Cardiac muscle cell (in vitro differentiated cells and primary cell): ENCODE data around the gene ADH4. TPM values are rescaled to one million over a fixed set of nuclear protein-coding genes. Genes with fewer than 3 reads are reported as not detected.
"Not testable (repeated sequence)": the region's sequence is repeated elsewhere in the genome, so short reads cannot be mapped to it uniquely, and the experiment has no call there.

Experiments used
- DNase-seq, 2 donors: peaks; one replicate each; pipeline versions ENCODE4 v3.0.0 to v3.0.0-alpha.2; 2010 to 2017; ENCODE audit warnings: low read depth in 1 of 2, low spot score in 1 of 2
- H3K27ac ChIP-seq: fragments of 200-600 bp; sonication (generic); 2 replicates; pipeline ENCODE4 v1.5.1; 2016
- H3K27me3 ChIP-seq: fragments of 200-600 bp; sonication (generic); 2 replicates; pipeline ENCODE4 v1.6.0; 2016; ENCODE audit warnings: control low read depth
- H3K36me3 ChIP-seq: fragments of 200-600 bp; sonication (generic); 2 replicates; pipeline ENCODE4 v1.5.1; 2016; ENCODE audit warnings: control low read depth
- H3K4me1 ChIP-seq: fragments of 200-600 bp; sonication (generic); 2 replicates; pipeline ENCODE4 v1.8.1; 2017; ENCODE audit warnings: low read depth, mild to moderate bottlenecking, mixed run types
- H3K4me3 ChIP-seq: fragments of 200-600 bp; sonication (generic); 2 replicates; pipeline ENCODE4 v1.5.1; 2016; ENCODE audit warnings: mild to moderate bottlenecking
- H3K9me3 ChIP-seq: fragments of 200-600 bp; sonication (generic); 2 replicates; pipeline ENCODE4 v1.5.1; 2017; ENCODE audit warnings: low read depth, mild to moderate bottlenecking, control low read depth
- CTCF ChIP-seq: IDR thresholded peaks from 2 replicates; pipeline ENCODE4 v1.5.1; 2012; ENCODE audit warnings: low read depth, mild to moderate bottlenecking, low read length
- polyA plus RNA-seq: library from polyadenylated mRNA; unstranded; fragments of >200 nt; fragmentation: Nextera tagmentation; extraction: Ambion mirVana; gene quantifications from 2 replicates; pipeline ENCODE4 v1.2.1, GENCODE V29; 2016
- total RNA-seq: library from RNA; depleted of rRNA; stranded (reverse); fragments of >200 nt; gene quantifications from 2 replicates; pipeline ENCODE4 v1.2.3, GENCODE V29; 2016

ADH4 gene
- total and polyA plus RNA-seq, 2 experiments from 2014 or later: 0.42 TPM; not detected in 1

GRCh38 chr4:99090481-99091215, 53.4 kb downstream of the ADH4 start:
- Histone ChIP-seq H3K9me3 (no peaks in the 10 kb centered on the region), H3K27me3 (no peaks in the 10 kb centered on the region), H3K27ac (peak overlapping the region; percentile 24), H3K4me1 (peaks cover 18% of the 10 kb centered on the region), H3K4me3 (no peak overlapping the region), H3K36me3 (no peaks in the 10 kb centered on the region)
- peak in 1 of 2 donors; percentile 46 for DNase-seq
- no peak for TF ChIP-seq CTCF

- Histone ChIP-seq H3K9me3 (no peaks in the 10 kb centered on the region), H3K27ac (peak within 1 kb of the TSS; percentile 93), H3K27me3 (no peaks in the 10 kb centered on the region), H3K36me3 (peaks cover 11% of the 10 kb centered on the region), H3K4me1 (peaks cover 18% of the 10 kb centered on the region), H3K4me3 (peak within 1 kb of the TSS; percentile 94)
- DNase-seq: peak; percentile 92
- TF ChIP-seq CTCF: no peak
Measured at GRCh38 chr4:99088481-99089365, 55.4 kb downstream of the ADH4 start, which contains the start of gene ADH5. Gene ADH5 (minus strand): TSS chr4:99088788. CDS start chr4:99088700, 88 bp downstream.

GRCh38 chr4:99088023-99088449, 56.1 kb downstream of the ADH4 start:
- Histone ChIP-seq H3K4me3 (peak overlapping the region; percentile 94), H3K4me1 (peaks cover 18% of the 10 kb centered on the region), H3K27me3 (no peaks in the 10 kb centered on the region), H3K27ac (peak overlapping the region; percentile 93), H3K36me3 (peaks cover 13% of the 10 kb centered on the region), H3K9me3 (no peaks in the 10 kb centered on the region)
- no peak for TF ChIP-seq CTCF
- peak; percentile 67 to 91 for DNase-seq

GRCh38 chr4:99084595-99084994, 59.5 kb downstream of the ADH4 start:
- Histone ChIP-seq H3K4me1 (peaks cover 5% of the 10 kb centered on the region), H3K27ac (no peak overlapping the region), H3K27me3 (no peaks in the 10 kb centered on the region), H3K4me3 (no peak overlapping the region), H3K36me3 (peaks cover 35% of the 10 kb centered on the region), H3K9me3 (no peaks in the 10 kb centered on the region)
- DNase-seq: no peak
- no peak for TF ChIP-seq CTCF

- Histone ChIP-seq H3K9me3 (no peaks in the 10 kb centered on the region), H3K36me3 (peaks cover 47% of the 10 kb centered on the region), H3K27ac (no peak overlapping the region), H3K4me3 (no peak overlapping the region), H3K4me1 (peaks cover 1% of the 10 kb centered on the region), H3K27me3 (no peaks in the 10 kb centered on the region)
- no peak for DNase-seq
- no peak for TF ChIP-seq CTCF
Measured at GRCh38 chr4:99082192-99082591, 61.9 kb downstream of the ADH4 start.

- H3K27me3 ChIP-seq, H3K4me1 ChIP-seq, H3K27ac ChIP-seq, H3K4me3 ChIP-seq, DNase-seq, H3K9me3 ChIP-seq: not testable (repeated sequence)
- H3K36me3 ChIP-seq: peaks cover 47% of the 10 kb centered on the region
Measured at GRCh38 chr4:99080869-99081268, 63.2 kb downstream of the ADH4 start.
